WERI-Rb-1 (cell line): Measurements from ENCODE around the gene CLK2.
A peak's percentile ranks its signal among the peaks of the same experiment; 100 is the strongest.
"Not testable (repeated sequence)": the region's sequence is repeated elsewhere in the genome, so short reads cannot be mapped to it uniquely, and the experiment has no call there.

ENCODE experiments used
- DNase-seq: peaks from one replicate; pipeline ENCODE4 v3.0.0-alpha.2; 2020
- H3K27ac ChIP-seq: fragments of 250-450 bp; sonication (Bioruptor Pico); 2 replicates; pipeline ENCODE4 v1.5.1; 2020; ENCODE audit warnings: mild to moderate bottlenecking, moderate library complexity
- H3K27me3 ChIP-seq: fragments of 250-450 bp; sonication (Bioruptor Pico); 2 replicates; pipeline ENCODE4 v1.5.1; 2021; ENCODE audit warnings: mild to moderate bottlenecking, low read depth, moderate library complexity; ENCODE audit not compliant: insufficient read depth, severe bottlenecking
- H3K36me3 ChIP-seq: fragments of 250-450 bp; sonication (Bioruptor Pico); 2 replicates; pipeline ENCODE4 v1.5.1; 2020; ENCODE audit warnings: mild to moderate bottlenecking, moderate library complexity
- H3K4me3 ChIP-seq: 2 replicates; pipeline ENCODE4 v1.5.1; 2011; ENCODE audit warnings: low read depth, mild to moderate bottlenecking, control low read depth, low read length
- H3K9me3 ChIP-seq: fragments of 250-450 bp; sonication (Bioruptor Pico); 2 replicates; pipeline ENCODE4 v1.5.1; 2021; ENCODE audit warnings: mild to moderate bottlenecking, moderate library complexity; ENCODE audit not compliant: severe bottlenecking
- CTCF ChIP-seq: IDR thresholded peaks from 2 replicates; pipeline ENCODE4 v1.5.1; 2011; ENCODE audit warnings: low read depth, mild to moderate bottlenecking, control low read depth, inconsistent platforms, low read length

The CLK2 gene

GRCh38 chr1:155227261-155228095, 45.8 kb downstream of the CLK2 start:
- H3K27me3 ChIP-seq = no peaks in the 10 kb centered on the region
- DNase-seq = peak; percentile 100
- TF ChIP-seq CTCF = peak; percentile 54
- H3K4me3 ChIP-seq = peak overlapping the region; percentile 90
- peak overlapping the region; percentile 93 for H3K27ac ChIP-seq
- no peaks in the 10 kb centered on the region for H3K9me3 ChIP-seq
- H3K36me3 ChIP-seq = peaks cover 19% of the 10 kb centered on the region

- peak overlapping the region; percentile 90 for H3K4me3 ChIP-seq
- H3K27ac ChIP-seq = peak overlapping the region; percentile 93
- peak; percentile 89 for DNase-seq
- TF ChIP-seq CTCF = no peak
- peaks cover 19% of the 10 kb centered on the region for H3K36me3 ChIP-seq
- H3K9me3 ChIP-seq = no peaks in the 10 kb centered on the region
- no peaks in the 10 kb centered on the region for H3K27me3 ChIP-seq
Observed at GRCh38 chr1:155226910-155227260, 46.4 kb downstream of the CLK2 start.

- Histone ChIP-seq H3K27me3 (no peaks in the 10 kb centered on the region), H3K9me3 (no peaks in the 10 kb centered on the region), H3K27ac (peak overlapping the region; percentile 93), H3K36me3 (peaks cover 19% of the 10 kb centered on the region), H3K4me3 (peak overlapping the region; percentile 90)
- peak; percentile 78 for TF ChIP-seq CTCF
- peak; percentile 95 for DNase-seq
Observed at GRCh38 chr1:155226188-155226909, 47.0 kb downstream of the CLK2 start.

- not testable (repeated sequence) for H3K4me3 ChIP-seq, H3K9me3 ChIP-seq, H3K27me3 ChIP-seq, DNase-seq, H3K27ac ChIP-seq
- peaks cover 23% of the 10 kb centered on the region for H3K36me3 ChIP-seq
Observed at GRCh38 chr1:155225404-155225759, 47.9 kb downstream of the CLK2 start.

GRCh38 chr1:155223047-155223446, 50.3 kb downstream of the CLK2 start:
- Histone ChIP-seq H3K9me3 (no peaks in the 10 kb centered on the region), H3K36me3 (peaks cover 23% of the 10 kb centered on the region), H3K27me3 (no peaks in the 10 kb centered on the region), H3K4me3 (no peak overlapping the region), H3K27ac (no peak overlapping the region)
- no peak for DNase-seq
- no peak for TF ChIP-seq CTCF

GRCh38 chr1:155220211-155220965, 52.9 kb downstream of the CLK2 start:
- H3K27me3 ChIP-seq, H3K4me3 ChIP-seq, DNase-seq, H3K9me3 ChIP-seq, H3K27ac ChIP-seq: not testable (repeated sequence)
- peaks cover 30% of the 10 kb centered on the region for H3K36me3 ChIP-seq
